GM21515 (cell line): ENCODE measurements around the gene NBPF19.
"Not testable (repeated sequence)": the region's sequence is repeated elsewhere in the genome, so short reads cannot be mapped to it uniquely, and the experiment has no call there.

Experiments used
- ATAC-seq: cut with Tn5 transposase; IDR thresholded peaks from one replicate; pipeline ENCODE4 v1.9.1; 2021; ENCODE audit not compliant: unreplicated experiment

NBPF19 gene, protein sequence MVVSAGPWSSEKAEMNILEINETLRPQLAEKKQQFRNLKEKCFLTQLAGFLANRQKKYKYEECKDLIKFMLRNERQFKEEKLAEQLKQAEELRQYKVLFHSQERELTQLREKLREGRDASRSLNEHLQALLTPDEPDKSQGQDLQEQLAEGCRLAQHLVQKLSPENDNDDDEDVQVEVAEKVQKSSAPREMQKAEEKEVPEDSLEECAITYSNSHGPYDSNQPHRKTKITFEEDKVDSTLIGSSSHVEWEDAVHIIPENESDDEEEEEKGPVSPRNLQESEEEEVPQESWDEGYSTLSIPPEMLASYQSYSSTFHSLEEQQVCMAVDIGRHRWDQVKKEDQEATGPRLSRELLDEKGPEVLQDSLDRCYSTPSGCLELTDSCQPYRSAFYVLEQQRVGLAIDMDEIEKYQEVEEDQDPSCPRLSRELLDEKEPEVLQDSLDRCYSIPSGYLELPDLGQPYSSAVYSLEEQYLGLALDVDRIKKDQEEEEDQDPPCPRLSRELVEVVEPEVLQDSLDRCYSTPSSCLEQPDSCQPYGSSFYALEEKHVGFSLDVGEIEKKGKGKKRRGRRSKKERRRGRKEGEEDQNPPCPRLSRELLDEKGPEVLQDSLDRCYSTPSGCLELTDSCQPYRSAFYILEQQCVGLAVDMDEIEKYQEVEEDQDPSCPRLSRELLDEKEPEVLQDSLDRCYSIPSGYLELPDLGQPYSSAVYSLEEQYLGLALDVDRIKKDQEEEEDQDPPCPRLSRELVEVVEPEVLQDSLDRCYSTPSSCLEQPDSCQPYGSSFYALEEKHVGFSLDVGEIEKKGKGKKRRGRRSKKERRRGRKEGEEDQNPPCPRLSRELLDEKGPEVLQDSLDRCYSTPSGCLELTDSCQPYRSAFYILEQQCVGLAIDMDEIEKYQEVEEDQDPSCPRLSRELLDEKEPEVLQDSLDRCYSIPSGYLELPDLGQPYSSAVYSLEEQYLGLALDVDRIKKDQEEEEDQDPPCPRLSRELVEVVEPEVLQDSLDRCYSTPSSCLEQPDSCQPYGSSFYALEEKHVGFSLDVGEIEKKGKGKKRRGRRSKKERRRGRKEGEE (N-terminal part only)

DNA sequence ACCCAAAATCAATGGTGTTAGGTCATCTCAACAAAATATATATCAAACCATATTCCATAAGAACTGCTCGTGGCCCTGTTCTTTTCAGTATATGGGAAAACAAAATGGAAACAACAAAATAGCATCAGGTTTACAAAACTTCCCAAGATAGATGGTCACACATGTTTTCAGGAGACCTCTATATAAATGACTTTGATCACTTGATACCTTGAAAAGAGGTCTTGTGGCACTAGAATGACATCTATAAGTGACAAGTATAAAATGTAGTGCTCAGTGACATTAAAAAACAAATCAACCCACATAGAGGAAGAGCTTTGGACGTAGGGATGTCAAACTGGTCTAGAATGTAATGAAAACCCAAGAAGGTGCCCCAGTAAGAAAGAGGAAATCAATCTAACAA, at the start of gene NBPF19:
Gene NBPF19 (plus strand): TSS at position 301 of the 400 bp plus-strand sequence. CDS start 888 bp downstream, outside the sequence.
- not testable (repeated sequence) for ATAC-seq

DNA sequence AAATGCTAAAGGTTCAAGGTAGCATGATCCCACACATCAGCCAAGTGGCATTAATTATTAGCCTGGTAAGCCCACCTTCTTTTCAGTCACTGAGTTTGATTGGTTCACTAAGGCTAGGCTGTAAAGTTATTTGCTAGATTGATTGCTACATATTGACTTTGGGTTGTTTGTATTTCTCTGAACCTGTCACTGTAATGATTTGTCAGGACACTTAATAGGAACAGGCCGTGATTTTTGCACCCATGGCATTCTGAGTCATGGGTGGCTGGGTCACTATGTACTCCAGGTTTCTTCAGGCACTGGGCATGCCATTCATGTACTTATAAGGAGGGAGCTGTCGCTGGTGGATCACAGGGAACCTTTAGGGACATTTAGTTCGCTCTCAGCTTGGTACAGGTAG, 46.5 kb upstream of the NBPF19 start:
- ATAC-seq, result not testable (repeated sequence)

DNA sequence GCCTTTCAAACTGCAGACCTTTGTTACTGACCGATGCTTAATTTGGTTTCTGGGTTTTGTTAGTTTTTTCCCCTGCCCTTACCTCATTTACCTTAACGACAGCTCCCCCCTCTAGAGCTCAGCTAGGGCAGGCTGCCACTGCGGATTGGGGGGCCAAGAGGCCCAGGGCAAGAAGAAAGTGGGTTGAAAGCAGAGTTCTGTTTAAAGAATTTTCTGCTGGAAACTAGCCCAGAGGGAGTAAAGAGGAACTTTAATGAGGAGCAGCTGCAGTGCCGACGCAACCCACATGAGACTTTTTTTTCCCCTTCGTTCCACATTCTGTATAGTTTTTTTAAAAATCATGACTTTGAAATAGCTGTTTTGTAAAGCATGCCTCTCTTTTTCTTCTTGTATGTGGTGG, 29.4 kb upstream of the NBPF19 start:
- not testable (repeated sequence) for ATAC-seq

DNA sequence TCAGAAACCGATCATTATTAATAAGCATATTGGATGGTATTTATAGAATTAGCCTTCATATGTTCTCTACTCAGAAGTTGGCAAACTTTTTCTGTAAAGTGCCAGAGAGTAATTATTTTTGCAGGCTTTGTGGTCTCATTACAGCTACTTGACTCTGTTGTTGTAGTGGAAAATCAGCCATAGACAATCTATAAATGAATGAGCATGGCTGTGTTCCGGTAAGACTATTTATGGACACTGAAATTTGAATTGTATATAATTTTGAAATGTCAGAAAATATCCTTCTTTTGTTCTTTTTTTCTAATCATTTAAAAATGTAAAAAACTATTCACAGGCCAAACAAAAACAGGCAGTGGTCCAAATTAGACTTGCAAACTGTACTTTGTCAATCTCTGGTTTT, 22.6 kb upstream of the NBPF19 start:
- not testable (repeated sequence) for ATAC-seq

DNA sequence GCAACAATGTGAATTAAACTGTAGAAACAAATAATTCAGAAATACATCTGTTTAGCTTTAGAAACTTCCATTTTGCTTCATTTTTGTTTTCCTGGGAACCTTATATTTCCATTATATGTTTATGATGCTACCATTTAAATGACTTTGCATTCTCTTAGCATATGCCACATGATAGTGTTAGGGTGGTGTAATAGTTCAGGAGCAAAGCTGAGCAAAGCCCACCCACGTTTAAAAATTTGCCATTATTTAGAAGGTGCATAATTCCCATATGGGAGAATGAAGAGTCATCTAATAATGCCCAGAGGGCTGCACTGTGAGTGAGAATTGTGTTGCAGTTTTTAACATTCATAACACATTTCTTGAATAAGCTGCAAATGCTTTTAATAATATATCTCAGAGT, 22.2 kb upstream of the NBPF19 start:
- not testable (repeated sequence) for ATAC-seq

DNA sequence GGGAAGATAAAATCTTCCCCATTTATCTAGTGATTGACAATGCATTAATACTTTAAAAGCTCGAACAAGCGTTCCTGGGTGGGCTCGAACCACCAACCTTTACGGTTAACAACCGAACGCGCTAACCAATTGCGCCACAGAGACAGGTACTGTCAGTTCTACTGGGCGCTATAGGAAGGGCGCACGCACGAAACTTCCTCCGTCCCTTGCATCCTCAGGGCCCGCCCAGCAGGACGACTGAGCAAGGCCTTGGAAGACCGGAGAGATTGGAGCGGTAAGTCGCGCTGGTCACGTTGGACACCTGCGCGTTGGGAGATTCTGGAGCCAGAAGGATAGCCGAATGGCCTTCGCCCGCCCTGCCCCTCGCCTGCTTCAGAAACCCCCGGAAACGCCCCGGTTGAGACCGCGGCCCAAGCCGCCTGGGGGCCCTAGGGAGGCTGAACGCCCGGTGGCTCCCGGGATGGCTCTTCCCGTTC, 83.5 kb downstream of the NBPF19 start:
- not testable (repeated sequence) for ATAC-seq

DNA sequence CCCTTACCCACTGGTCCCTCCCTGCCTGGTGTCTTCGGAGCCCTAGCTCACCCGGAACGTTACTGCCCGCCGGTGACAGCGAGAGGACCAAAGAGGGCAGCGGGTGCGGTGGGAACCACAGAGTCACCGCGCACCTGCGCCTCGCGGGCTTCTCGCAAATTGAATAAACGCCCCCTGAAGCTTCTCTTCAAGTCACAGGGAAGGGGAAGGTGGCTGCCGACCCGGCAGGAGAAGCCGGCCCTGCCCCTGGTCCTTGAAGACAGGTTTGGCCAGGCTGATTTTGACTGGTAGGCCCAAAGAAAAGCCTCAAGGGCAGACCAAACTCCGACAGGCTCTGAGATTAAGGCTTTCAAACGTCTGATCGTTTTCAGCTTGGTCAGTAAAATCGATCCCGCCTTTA, 87.0 kb downstream of the NBPF19 start:
- not testable (repeated sequence) for ATAC-seq

DNA sequence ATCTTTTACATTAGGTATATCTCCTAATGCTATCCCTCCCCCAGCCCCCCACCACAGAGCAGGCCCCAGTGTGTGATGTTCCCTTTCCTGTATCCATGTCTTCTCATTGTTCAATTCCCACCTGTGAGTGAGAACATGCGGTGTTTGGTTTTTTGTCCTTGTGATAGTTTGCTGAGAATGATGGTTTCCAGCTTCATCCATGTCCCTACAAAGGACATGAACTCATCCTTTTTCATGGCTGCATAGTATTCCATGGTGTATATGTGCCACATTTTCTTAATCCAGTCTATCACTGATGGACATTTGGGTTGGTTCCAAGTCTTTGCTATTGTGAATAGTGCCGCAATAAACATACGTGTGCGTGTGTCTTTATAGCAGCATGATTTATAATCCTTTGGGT, 90.6 kb downstream of the NBPF19 start:
- not testable (repeated sequence) for ATAC-seq

DNA sequence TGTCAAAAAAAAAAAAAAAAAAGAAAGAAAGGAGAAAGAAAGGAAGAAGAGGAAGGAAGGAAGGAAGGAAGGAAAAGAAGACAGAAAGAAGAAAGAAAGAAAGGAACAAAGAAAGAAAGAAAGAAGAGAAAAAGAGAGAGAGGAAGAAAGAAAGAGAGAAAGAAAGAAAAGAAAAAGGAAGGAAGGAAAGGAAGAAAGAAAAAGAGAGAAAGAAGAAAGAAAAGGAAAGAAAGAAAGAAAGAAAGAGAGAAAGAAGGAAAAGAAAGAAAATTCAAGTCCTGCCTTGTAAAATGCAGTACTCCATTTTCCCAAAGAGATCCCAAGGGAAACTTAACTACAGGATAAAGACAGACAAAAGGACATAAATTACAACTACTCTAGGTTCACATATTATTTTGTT, 97.9 kb downstream of the NBPF19 start:
- not testable (repeated sequence) for ATAC-seq

DNA sequence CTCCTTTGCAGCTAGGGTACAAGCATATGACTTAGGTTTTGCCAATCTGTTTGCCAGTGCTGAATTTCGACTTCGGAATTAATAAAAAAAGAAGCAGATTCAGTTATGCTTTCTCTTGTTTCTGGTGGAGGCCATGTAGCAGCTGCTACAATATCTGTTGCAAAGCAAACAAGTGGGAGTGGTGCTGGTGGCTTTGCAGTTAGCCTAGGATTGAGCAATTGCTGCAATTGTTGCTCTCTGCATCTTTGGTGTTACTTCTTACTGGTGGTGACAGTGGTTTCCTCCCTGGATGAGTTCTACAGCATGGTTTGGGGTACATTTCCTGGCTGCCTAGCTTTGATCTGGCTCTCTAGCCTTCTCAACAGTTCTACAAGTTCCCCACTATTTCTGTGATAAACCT, 110.7 kb downstream of the NBPF19 start:
- not testable (repeated sequence) for ATAC-seq
